GM12865 (cell line): ENCODE measurements around the gene ROCK2.

ENCODE experiments used
- DNase-seq: peaks from one replicate; pipeline ENCODE4 v3.0.0; 2010; ENCODE audit warnings: low read depth
- H3K4me3 ChIP-seq: 2 replicates; pipeline ENCODE4 v1.5.1; 2011; ENCODE audit warnings: mild to moderate bottlenecking, low read depth, low read length, control low read depth
- TF ChIP-seq, protein P1 (sequence below): IDR thresholded peaks from 2 replicates; pipeline ENCODE4 v1.5.1; 2011; ENCODE audit warnings: low read length, control low read depth, low read depth, inconsistent platforms; ENCODE audit not compliant: insufficient read depth; ENCODE audit errors: missing control alignments

The ROCK2 gene

DNA sequence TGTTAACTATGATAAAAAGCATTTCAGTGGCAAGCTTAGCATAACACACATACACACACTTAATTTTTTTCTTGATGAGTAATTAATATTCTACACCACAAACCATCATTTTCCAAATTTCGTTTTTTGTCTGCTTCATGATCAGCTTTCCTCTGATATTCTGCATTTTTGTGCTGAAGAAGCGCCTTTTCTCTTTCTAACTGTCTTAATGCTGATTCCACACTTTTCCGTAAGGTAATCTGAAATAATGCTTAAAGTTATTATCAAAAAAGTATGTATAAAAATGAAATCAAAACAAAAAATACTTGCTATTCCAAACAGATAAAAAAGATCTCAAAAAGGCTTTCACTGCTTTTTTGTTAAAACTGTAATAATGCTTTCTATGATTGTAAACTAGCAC, 129.0 kb downstream of the ROCK2 start:
- TF ChIP-seq, protein P1, sequence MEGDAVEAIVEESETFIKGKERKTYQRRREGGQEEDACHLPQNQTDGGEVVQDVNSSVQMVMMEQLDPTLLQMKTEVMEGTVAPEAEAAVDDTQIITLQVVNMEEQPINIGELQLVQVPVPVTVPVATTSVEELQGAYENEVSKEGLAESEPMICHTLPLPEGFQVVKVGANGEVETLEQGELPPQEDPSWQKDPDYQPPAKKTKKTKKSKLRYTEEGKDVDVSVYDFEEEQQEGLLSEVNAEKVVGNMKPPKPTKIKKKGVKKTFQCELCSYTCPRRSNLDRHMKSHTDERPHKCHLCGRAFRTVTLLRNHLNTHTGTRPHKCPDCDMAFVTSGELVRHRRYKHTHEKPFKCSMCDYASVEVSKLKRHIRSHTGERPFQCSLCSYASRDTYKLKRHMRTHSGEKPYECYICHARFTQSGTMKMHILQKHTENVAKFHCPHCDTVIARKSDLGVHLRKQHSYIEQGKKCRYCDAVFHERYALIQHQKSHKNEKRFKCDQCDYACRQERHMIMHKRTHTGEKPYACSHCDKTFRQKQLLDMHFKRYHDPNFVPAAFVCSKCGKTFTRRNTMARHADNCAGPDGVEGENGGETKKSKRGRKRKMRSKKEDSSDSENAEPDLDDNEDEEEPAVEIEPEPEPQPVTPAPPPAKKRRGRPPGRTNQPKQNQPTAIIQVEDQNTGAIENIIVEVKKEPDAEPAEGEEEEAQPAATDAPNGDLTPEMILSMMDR, result no peak
- H3K4me3 ChIP-seq, result no peak overlapping the region
- no peak for DNase-seq

DNA sequence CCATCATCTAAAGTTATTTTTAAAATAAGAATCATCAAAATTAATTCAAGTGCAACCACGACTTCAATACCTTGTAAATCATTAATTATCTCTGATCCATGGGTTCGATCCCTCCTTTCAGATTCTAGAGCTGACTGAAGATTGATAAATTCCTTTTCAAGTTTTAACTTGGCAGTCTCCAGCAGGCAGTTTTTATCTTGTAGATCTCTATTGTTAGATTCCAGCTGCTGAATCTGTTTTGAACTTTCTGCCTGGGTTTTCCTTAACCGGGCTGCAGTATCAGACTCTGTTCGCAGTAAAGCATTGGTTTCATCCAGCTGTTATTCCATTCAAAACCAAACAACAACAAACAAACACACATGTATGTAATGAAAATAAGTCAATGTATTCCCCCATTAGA, 129.7 kb downstream of the ROCK2 start:
- H3K4me3 ChIP-seq, result no peak overlapping the region
- DNase-seq, result no peak
- TF ChIP-seq, protein P1, result no peak

DNA sequence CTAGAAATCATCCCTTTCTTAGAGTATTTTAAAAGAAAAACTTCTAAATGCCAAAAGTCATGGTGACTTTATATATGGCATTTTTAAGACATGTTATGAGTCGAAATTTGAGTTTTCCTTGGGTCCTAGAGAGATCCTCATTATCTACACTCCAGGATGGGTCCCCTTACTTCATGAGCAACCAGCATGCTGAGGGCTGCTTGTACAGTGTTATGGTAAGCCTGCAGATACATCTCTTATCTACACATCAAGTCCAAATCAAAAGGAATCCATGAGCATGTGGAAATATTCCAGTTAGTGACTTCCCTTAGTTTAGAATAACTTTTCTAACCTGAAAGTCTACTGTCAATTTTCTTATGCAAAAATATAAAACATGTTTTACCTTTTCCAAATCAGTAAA, 130.5 kb downstream of the ROCK2 start:
- H3K4me3 ChIP-seq, result no peak overlapping the region
- no peak for DNase-seq
- TF ChIP-seq, protein P1, result no peak

DNA sequence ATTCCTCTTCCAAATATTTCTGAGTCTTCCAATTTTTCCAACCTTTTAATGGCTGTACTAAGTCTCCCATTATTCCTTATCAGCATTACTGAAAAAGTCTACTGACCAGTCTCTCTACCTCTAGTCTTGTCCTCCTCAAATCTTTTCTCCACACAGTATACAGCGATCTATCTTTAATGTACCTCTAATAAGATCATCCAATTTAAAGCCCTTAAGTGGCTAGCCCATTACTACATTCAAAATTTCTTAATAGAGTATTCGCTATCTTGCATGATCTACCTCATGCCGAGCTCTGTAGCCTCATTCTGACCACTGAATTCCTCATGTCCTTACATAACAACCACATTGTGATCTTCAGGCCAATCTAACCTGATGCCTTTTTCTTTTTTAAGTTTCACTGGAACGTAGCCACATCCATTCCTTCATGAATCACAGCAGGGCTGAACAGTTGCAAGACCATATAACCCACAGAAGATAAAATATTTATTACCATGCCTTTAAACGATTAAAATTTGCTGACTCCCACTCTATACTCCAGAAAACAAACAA, 131.3 kb downstream of the ROCK2 start:
- H3K4me3 ChIP-seq, result no peak overlapping the region
- no peak for DNase-seq
- TF ChIP-seq, protein P1, result no peak

DNA sequence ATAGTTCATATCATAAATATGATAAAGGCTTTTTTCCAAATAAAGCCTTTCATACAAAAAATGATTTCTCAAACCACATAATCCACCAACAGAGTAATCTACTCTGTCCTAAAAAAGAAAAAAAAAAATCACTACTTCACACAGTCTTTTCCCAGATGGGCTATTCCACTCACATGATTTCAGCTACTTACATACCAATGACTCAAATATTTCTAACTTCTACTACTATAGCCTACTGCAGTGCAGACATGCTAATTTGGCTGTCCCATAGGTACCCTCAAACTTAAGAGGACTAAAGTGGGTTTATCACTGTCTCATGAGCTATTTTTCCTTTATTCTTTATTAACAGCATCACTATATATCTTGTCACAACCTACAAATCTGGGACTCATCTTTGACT, 131.8 kb downstream of the ROCK2 start:
- H3K4me3 ChIP-seq, result no peak overlapping the region
- DNase-seq, result no peak
- TF ChIP-seq, protein P1, result no peak

DNA sequence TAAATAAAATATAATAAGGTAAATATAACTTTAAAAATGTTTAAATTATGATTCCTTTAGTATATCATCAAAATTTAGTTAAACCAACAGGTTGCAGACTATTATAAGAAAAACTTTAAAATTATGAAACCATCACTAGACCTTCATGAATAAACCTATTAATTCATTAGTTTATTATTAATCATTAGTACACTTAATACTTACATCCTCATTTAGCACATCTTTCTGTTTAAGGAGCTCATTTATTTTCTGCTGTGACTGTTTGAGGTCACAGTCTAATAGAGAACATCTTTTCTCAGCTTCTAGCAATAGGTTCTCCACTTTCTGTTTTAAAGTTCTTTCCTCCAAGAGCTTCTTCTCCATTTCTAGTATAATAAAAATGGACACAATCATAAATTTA, 136.4 kb downstream of the ROCK2 start:
- TF ChIP-seq, protein P1, result no peak
- DNase-seq, result no peak
- no peak overlapping the region for H3K4me3 ChIP-seq

DNA sequence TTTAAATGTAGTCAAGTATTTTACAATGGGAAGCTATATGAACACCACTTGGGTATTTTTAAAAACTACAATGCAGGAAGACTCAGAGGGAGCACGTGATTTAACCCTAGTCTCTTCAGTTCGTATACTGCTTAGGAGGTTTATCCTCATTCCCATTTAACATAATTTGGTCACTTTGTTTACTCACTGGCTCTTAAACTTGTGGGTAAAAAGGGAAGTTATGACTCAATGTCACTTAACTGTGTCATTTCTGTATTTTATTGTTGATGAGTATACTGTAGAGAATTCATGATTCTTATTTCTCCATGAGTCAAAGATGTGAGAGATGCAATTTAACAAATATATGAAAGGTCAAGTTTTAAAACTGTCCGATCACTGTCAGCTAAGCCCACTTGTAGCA, 141.0 kb downstream of the ROCK2 start:
- H3K4me3 ChIP-seq, result no peak overlapping the region
- DNase-seq, result peak; percentile 8
- TF ChIP-seq, protein P1, result no peak
